Muscle of leg (tissue), 11 donors: Measurements from ENCODE around the gene PPP1R37. TPM values are rescaled to one million over a fixed set of nuclear protein-coding genes. Genes with fewer than 3 reads are reported as not detected.
"Not testable (repeated sequence)": the region's sequence is repeated elsewhere in the genome, so short reads cannot be mapped to it uniquely, and the experiment has no call there.

Source experiments
- DNase-seq: peaks from one replicate; pipeline ENCODE4 v3.0.0; 2013
- H3K27ac ChIP-seq: one replicate; pipeline ENCODE4 v1.5.1; 2013; ENCODE audit warnings: mild to moderate bottlenecking, low read length, control low read depth
- H3K27me3 ChIP-seq: one replicate; pipeline ENCODE4 v1.6.1; 2013; ENCODE audit warnings: low read length; ENCODE audit not compliant: control insufficient read depth, insufficient read depth
- H3K36me3 ChIP-seq: one replicate; pipeline ENCODE4 v1.6.1; 2013; ENCODE audit warnings: low read length; ENCODE audit not compliant: control insufficient read depth, insufficient read depth
- H3K4me1 ChIP-seq: one replicate; pipeline ENCODE4 v1.6.1; 2013; ENCODE audit warnings: low read length; ENCODE audit not compliant: control insufficient read depth, insufficient read depth
- H3K4me3 ChIP-seq: one replicate; pipeline ENCODE4 v1.5.1; 2013; ENCODE audit warnings: low read length, control low read depth
- H3K9me3 ChIP-seq: replicated peaks from 2 replicates; pipeline ENCODE4 v1.6.1; 2013; ENCODE audit warnings: low read depth, low read length; ENCODE audit not compliant: control insufficient read depth
- WGBS: methylation state at CpG from one replicate; pipeline ENCODE4 v1.1.5; 2013; ENCODE audit warnings: missing lambda C conversion rate; ENCODE audit not compliant: insufficient coverage; 5-methylcytosine and 5-hydroxymethylcytosine counted together
- polyA plus RNA-seq, 8 donors: library from polyadenylated mRNA; unstranded; fragments of 120-200 nt; gene quantifications; one replicate each; pipeline versions ENCODE4 v1.2.1 to v1.2.3, GENCODE V29; 2013; ENCODE audit warnings: inconsistent platforms in 1 of 8, low replicate concordance in 1 of 8; ENCODE audit not compliant: insufficient read length in 8 of 8, insufficient read depth in 1 of 8
- total RNA-seq: library from RNA; stranded (reverse); fragments of 120-200 nt; gene quantifications from one replicate; pipeline ENCODE4 v1.2.4, GENCODE V29; 2013

PPP1R37 gene
- total and polyA plus RNA-seq, 9 donors = 19.4 to 29.3 (median 23.0) TPM

- peaks cover 6% of the 10 kb centered on the region for H3K36me3 ChIP-seq
- no peak for DNase-seq
- no peaks in the 10 kb centered on the region for H3K27me3 ChIP-seq
- no peak overlapping the region for H3K4me3 ChIP-seq
- WGBS = 84% methylated on average over 6 of the region's 7 CpGs
- H3K4me1 ChIP-seq = peaks cover 78% of the 10 kb centered on the region
- no peaks in the 10 kb centered on the region for H3K9me3 ChIP-seq
- no peak overlapping the region for H3K27ac ChIP-seq
Observed at GRCh38 chr19:45102481-45102880, 9.5 kb downstream of the PPP1R37 start.

GRCh38 chr19:45103156-45103507 is 10.2 kb downstream of the PPP1R37 start:
- Histone ChIP-seq H3K27me3 (no peaks in the 10 kb centered on the region), H3K36me3 (peaks cover 6% of the 10 kb centered on the region), H3K4me1 (peaks cover 72% of the 10 kb centered on the region), H3K9me3 (no peaks in the 10 kb centered on the region), H3K27ac (peak overlapping the region; percentile 42), H3K4me3 (no peak overlapping the region)
- peak; percentile 54 for DNase-seq
- 13% methylated on average over 8 of the region's 15 CpGs for WGBS

- peak; percentile 43 for DNase-seq
- Histone ChIP-seq H3K4me1 (peaks cover 66% of the 10 kb centered on the region), H3K27me3 (no peaks in the 10 kb centered on the region), H3K4me3 (no peak overlapping the region), H3K9me3 (no peaks in the 10 kb centered on the region), H3K27ac (peak overlapping the region; percentile 42), H3K36me3 (peaks cover 6% of the 10 kb centered on the region)
- WGBS = 18% methylated on average over 22 of the region's 26 CpGs
Observed at GRCh38 chr19:45103508-45104319, 10.7 kb downstream of the PPP1R37 start.

- Histone ChIP-seq H3K4me1 (peaks cover 55% of the 10 kb centered on the region), H3K9me3 (no peaks in the 10 kb centered on the region), H3K4me3 (no peak overlapping the region), H3K27me3 (no peaks in the 10 kb centered on the region), H3K27ac (peak overlapping the region; percentile 31), H3K36me3 (peaks cover 7% of the 10 kb centered on the region)
- 89% methylated on average over 13 of the region's 16 CpGs for WGBS
- no peak for DNase-seq
Observed at GRCh38 chr19:45104658-45105349, 11.8 kb downstream of the PPP1R37 start.

GRCh38 chr19:45106363-45106762 is 13.4 kb downstream of the PPP1R37 start:
- not testable (repeated sequence) for DNase-seq, H3K27ac ChIP-seq, H3K36me3 ChIP-seq, H3K27me3 ChIP-seq, H3K9me3 ChIP-seq, H3K4me3 ChIP-seq
- 90% methylated on average over 2 of the region's 11 CpGs for WGBS
- H3K4me1 ChIP-seq = peaks cover 46% of the 10 kb centered on the region

GRCh38 chr19:45107621-45108150 is 14.7 kb downstream of the PPP1R37 start:
- WGBS = 88% methylated on average over 5 of the region's 12 CpGs

GRCh38 chr19:45110851-45111266 is 17.9 kb downstream of the PPP1R37 start:
- 79% methylated on average over 5 of the region's 5 CpGs for WGBS
- no peak overlapping the region for H3K27ac ChIP-seq

More at GRCh38 chr19:45107621-45108150, 14.7 kb downstream of the PPP1R37 start:
- Histone ChIP-seq H3K27me3 (no peaks in the 10 kb centered on the region), H3K9me3 (no peaks in the 10 kb centered on the region), H3K36me3 (peaks cover 8% of the 10 kb centered on the region), H3K27ac (no peak overlapping the region), H3K4me1 (peaks cover 41% of the 10 kb centered on the region), H3K4me3 (no peak overlapping the region)
- DNase-seq = no peak

GRCh38 chr19:45112111-45112827 is 19.3 kb downstream of the PPP1R37 start:
- WGBS = 92% methylated on average over 8 of the region's 11 CpGs
- H3K27ac ChIP-seq = no peak overlapping the region
- H3K9me3 ChIP-seq = no peaks in the 10 kb centered on the region
- H3K27me3 ChIP-seq = no peaks in the 10 kb centered on the region
- no peak for DNase-seq
- H3K4me1 ChIP-seq = peaks cover 48% of the 10 kb centered on the region
- H3K4me3 ChIP-seq = no peak overlapping the region
- H3K36me3 ChIP-seq = peaks cover 9% of the 10 kb centered on the region

More at GRCh38 chr19:45110851-45111266, 17.9 kb downstream of the PPP1R37 start:
- Histone ChIP-seq H3K27me3 (no peaks in the 10 kb centered on the region), H3K4me1 (peaks cover 37% of the 10 kb centered on the region), H3K4me3 (no peak overlapping the region), H3K36me3 (peaks cover 9% of the 10 kb centered on the region), H3K9me3 (no peaks in the 10 kb centered on the region)
- DNase-seq = no peak

- Histone ChIP-seq H3K4me3 (no peak overlapping the region), H3K4me1 (peaks cover 62% of the 10 kb centered on the region), H3K36me3 (peaks cover 9% of the 10 kb centered on the region), H3K9me3 (no peaks in the 10 kb centered on the region), H3K27me3 (no peaks in the 10 kb centered on the region), H3K27ac (no peak overlapping the region)
- DNase-seq = no peak
- WGBS = 73% methylated on average over 6 of the region's 9 CpGs
Observed at GRCh38 chr19:45113628-45114027, 20.6 kb downstream of the PPP1R37 start.

- no peaks in the 10 kb centered on the region for H3K9me3 ChIP-seq
- H3K36me3 ChIP-seq = peaks cover 8% of the 10 kb centered on the region
- DNase-seq = no peak
- WGBS = 58% methylated on average over 2 of the region's 4 CpGs
- no peak overlapping the region for H3K4me3 ChIP-seq
- H3K27me3 ChIP-seq = no peaks in the 10 kb centered on the region
- H3K4me1 ChIP-seq = peaks cover 66% of the 10 kb centered on the region
- H3K27ac ChIP-seq = no peak overlapping the region
Observed at GRCh38 chr19:45114116-45114515, 21.1 kb downstream of the PPP1R37 start.
